GM19240 (cell line): Measurements from ENCODE around the gene VWC2.

Experiments
- DNase-seq: peaks from one replicate; pipeline ENCODE4 v3.0.0; 2011; ENCODE audit warnings: low spot score; ENCODE audit not compliant: insufficient read length

VWC2 gene

GRCh38 chr7:49773218-49773935 lies at the start of gene VWC2:
TSS of gene VWC2 (plus strand) at chr7:49773638. CDS start at chr7:49775436, 1,798 bp downstream.
- no peak for DNase-seq

- DNase-seq = no peak
Measured at GRCh38 chr7:49724071-49724470, 49.4 kb upstream of the VWC2 start.

GRCh38 chr7:49731836-49732235 lies 41.6 kb upstream of the VWC2 start:
- DNase-seq = no peak

- DNase-seq = no peak
Measured at GRCh38 chr7:49762666-49763065, 10.8 kb upstream of the VWC2 start.

- DNase-seq = no peak
Measured at GRCh38 chr7:49763791-49764190, 9.6 kb upstream of the VWC2 start.

- DNase-seq = no peak
Measured at GRCh38 chr7:49766966-49767365, 6.5 kb upstream of the VWC2 start.

- DNase-seq = no peak
Measured at GRCh38 chr7:49767719-49768118, 5.7 kb upstream of the VWC2 start.

GRCh38 chr7:49768254-49768653 lies 5.2 kb upstream of the VWC2 start:
- no peak for DNase-seq

- DNase-seq = no peak
Measured at GRCh38 chr7:49768835-49769234, 4.6 kb upstream of the VWC2 start.

- no peak for DNase-seq
Measured at GRCh38 chr7:49769285-49769857, 4.1 kb upstream of the VWC2 start.

- DNase-seq = no peak
Measured at GRCh38 chr7:49770838-49771237, 2.6 kb upstream of the VWC2 start.

- DNase-seq = no peak
Measured at GRCh38 chr7:49771427-49772176, 1.8 kb upstream of the VWC2 start.

- no peak for DNase-seq
Measured at GRCh38 chr7:49772916-49773217, 571 bp upstream of the VWC2 start.

GRCh38 chr7:49773936-49774458 lies 559 bp downstream of the VWC2 start:
- no peak for DNase-seq

GRCh38 chr7:49774459-49775064 lies 1.1 kb downstream of the VWC2 start:
- no peak for DNase-seq

GRCh38 chr7:49775065-49775948 lies 1.9 kb downstream of the VWC2 start:
- no peak for DNase-seq

GRCh38 chr7:49775949-49776443 lies 2.6 kb downstream of the VWC2 start:
- no peak for DNase-seq

GRCh38 chr7:49776994-49777393 lies 3.6 kb downstream of the VWC2 start:
- DNase-seq = no peak

GRCh38 chr7:49778731-49779270 lies 5.4 kb downstream of the VWC2 start:
- DNase-seq = no peak

GRCh38 chr7:49780953-49781352 lies 7.5 kb downstream of the VWC2 start:
- DNase-seq = no peak

- no peak for DNase-seq
Measured at GRCh38 chr7:49781996-49782395, 8.6 kb downstream of the VWC2 start.
